T-helper 1 cell treated with Interleukin-12 subunit alpha and Interleukin-12 subunit beta and Interleukin-4 antibody, amounts not matched to agents 30 μg/mL and 1 μg/mL, for 36 hours (primary cell): ENCODE results near the gene RSL24D1.
"Not testable (repeated sequence)": the region's sequence is repeated elsewhere in the genome, so short reads cannot be mapped to it uniquely, and the experiment has no call there.

ENCODE experiments used
- H3K27ac Mint-ChIP-seq: one replicate; pipeline ENCODE4 v1.8.0; 2021; ENCODE audit warnings: mild to moderate bottlenecking, mixed read lengths
- H3K27me3 Mint-ChIP-seq: one replicate; pipeline ENCODE4 v1.8.0; 2021; ENCODE audit warnings: low read depth, mixed read lengths
- H3K36me3 Mint-ChIP-seq: one replicate; pipeline ENCODE4 v1.8.0; 2021; ENCODE audit warnings: low read depth, mixed read lengths
- H3K4me1 Mint-ChIP-seq: one replicate; pipeline ENCODE4 v1.8.0; 2021; ENCODE audit warnings: low read depth, mixed read lengths
- H3K4me3 Mint-ChIP-seq: one replicate; pipeline ENCODE4 v1.8.0; 2021; ENCODE audit warnings: mild to moderate bottlenecking, moderate library complexity, mixed read lengths
- H3K9me3 Mint-ChIP-seq: one replicate; pipeline ENCODE4 v1.8.0; 2021; ENCODE audit warnings: mixed read lengths

RSL24D1 gene

GRCh38 chr15:55183679-55184078 is 13.1 kb downstream of the RSL24D1 start:
- Mint-ChIP-seq H3K4me1 (peaks cover 27% of the 10 kb centered on the region), H3K27ac (no peak overlapping the region), H3K9me3 (no peaks in the 10 kb centered on the region), H3K4me3 (no peak overlapping the region), H3K36me3 (peaks cover 52% of the 10 kb centered on the region), H3K27me3 (no peaks in the 10 kb centered on the region)

GRCh38 chr15:55179141-55179540 is 17.6 kb downstream of the RSL24D1 start:
- H3K27ac Mint-ChIP-seq: peak overlapping the region; percentile 56
- H3K36me3 Mint-ChIP-seq: peaks cover 37% of the 10 kb centered on the region
- peaks cover 4% of the 10 kb centered on the region for H3K4me1 Mint-ChIP-seq
- no peaks in the 10 kb centered on the region for H3K9me3 Mint-ChIP-seq
- no peak overlapping the region for H3K4me3 Mint-ChIP-seq
- H3K27me3 Mint-ChIP-seq: no peaks in the 10 kb centered on the region

- Mint-ChIP-seq H3K27ac (no peak overlapping the region), H3K4me1 (no peaks in the 10 kb centered on the region), H3K36me3 (peaks cover 3% of the 10 kb centered on the region), H3K27me3 (no peaks in the 10 kb centered on the region), H3K4me3 (no peak overlapping the region), H3K9me3 (no peaks in the 10 kb centered on the region)
Measured at GRCh38 chr15:55170361-55170760, 26.4 kb downstream of the RSL24D1 start.

GRCh38 chr15:55168350-55168974 is 28.3 kb downstream of the RSL24D1 start:
- Mint-ChIP-seq H3K4me1 (no peaks in the 10 kb centered on the region), H3K9me3 (no peaks in the 10 kb centered on the region), H3K27me3 (no peaks in the 10 kb centered on the region), H3K36me3 (no peaks in the 10 kb centered on the region), H3K4me3 (no peak overlapping the region), H3K27ac (no peak overlapping the region)

- no peak overlapping the region for H3K27ac Mint-ChIP-seq
- no peak overlapping the region for H3K4me3 Mint-ChIP-seq
- no peaks in the 10 kb centered on the region for H3K4me1 Mint-ChIP-seq
- peaks cover 7% of the 10 kb centered on the region for H3K27me3 Mint-ChIP-seq
- no peaks in the 10 kb centered on the region for H3K9me3 Mint-ChIP-seq
- no peaks in the 10 kb centered on the region for H3K36me3 Mint-ChIP-seq
Measured at GRCh38 chr15:55164284-55164683, 32.5 kb downstream of the RSL24D1 start.

- no peaks in the 10 kb centered on the region for H3K4me1 Mint-ChIP-seq
- no peaks in the 10 kb centered on the region for H3K36me3 Mint-ChIP-seq
- H3K27ac Mint-ChIP-seq: no peak overlapping the region
- no peak overlapping the region for H3K4me3 Mint-ChIP-seq
- H3K9me3 Mint-ChIP-seq: no peaks in the 10 kb centered on the region
- peaks cover 7% of the 10 kb centered on the region for H3K27me3 Mint-ChIP-seq
Measured at GRCh38 chr15:55151631-55152030, 45.1 kb downstream of the RSL24D1 start.

- H3K36me3 Mint-ChIP-seq, H3K27ac Mint-ChIP-seq, H3K4me3 Mint-ChIP-seq, H3K4me1 Mint-ChIP-seq, H3K27me3 Mint-ChIP-seq: not testable (repeated sequence)
- H3K9me3 Mint-ChIP-seq: peaks cover 15% of the 10 kb centered on the region
Measured at GRCh38 chr15:55143132-55143531, 53.6 kb downstream of the RSL24D1 start.

GRCh38 chr15:55133972-55134371 is 62.8 kb downstream of the RSL24D1 start:
- peaks cover 3% of the 10 kb centered on the region for H3K36me3 Mint-ChIP-seq
- H3K9me3 Mint-ChIP-seq: peaks cover 31% of the 10 kb centered on the region
- no peak overlapping the region for H3K27ac Mint-ChIP-seq

GRCh38 chr15:55132672-55133071 is 64.1 kb downstream of the RSL24D1 start:
- H3K9me3 Mint-ChIP-seq: peaks cover 21% of the 10 kb centered on the region
- no peak overlapping the region for H3K4me3 Mint-ChIP-seq
- no peaks in the 10 kb centered on the region for H3K4me1 Mint-ChIP-seq
- H3K36me3 Mint-ChIP-seq: peaks cover 3% of the 10 kb centered on the region
- peaks cover 3% of the 10 kb centered on the region for H3K27me3 Mint-ChIP-seq
- H3K27ac Mint-ChIP-seq: no peak overlapping the region

More at GRCh38 chr15:55133972-55134371, 62.8 kb downstream of the RSL24D1 start:
- Mint-ChIP-seq H3K27me3 (peaks cover 3% of the 10 kb centered on the region), H3K4me1 (no peaks in the 10 kb centered on the region), H3K4me3 (no peak overlapping the region)
